Femur (tissue), 1 donor: Measurements from ENCODE around the gene SPATC1L.
"Not testable (repeated sequence)": the region's sequence is repeated elsewhere in the genome, so short reads cannot be mapped to it uniquely, and the experiment has no call there.

Experiments used
- DNase-seq: peaks from one replicate; pipeline ENCODE4 v3.0.0-alpha.2; 2017

Gene SPATC1L

GRCh38 chr21:46183910-46184624 is at the start of gene SPATC1L:
SPATC1L (minus strand) TSS chr21:46184459; CDS start chr21:46182816, 1,643 bp downstream.
- DNase-seq: no peak

GRCh38 chr21:46229923-46230260 is 45.6 kb upstream of the SPATC1L start:
- DNase-seq: no peak

GRCh38 chr21:46229133-46229922 is 45.1 kb upstream of the SPATC1L start:
- no peak for DNase-seq

- DNase-seq: peak; percentile 97
Measured at GRCh38 chr21:46228345-46229051, 44.2 kb upstream of the SPATC1L start, which contains the start of gene LSS. LSS (minus strand) TSS chr21:46228774; CDS start chr21:46228745, 29 bp downstream.

- no peak for DNase-seq
Measured at GRCh38 chr21:46227811-46228344, 43.6 kb upstream of the SPATC1L start.

GRCh38 chr21:46226920-46227599 is 42.8 kb upstream of the SPATC1L start:
- no peak for DNase-seq

GRCh38 chr21:46226146-46226545 is 41.9 kb upstream of the SPATC1L start:
- no peak for DNase-seq

- DNase-seq: not testable (repeated sequence)
Measured at GRCh38 chr21:46223661-46224060, 39.4 kb upstream of the SPATC1L start.

- no peak for DNase-seq
Measured at GRCh38 chr21:46223217-46223616, 39.0 kb upstream of the SPATC1L start.

- DNase-seq: no peak
Measured at GRCh38 chr21:46222436-46223116, 38.3 kb upstream of the SPATC1L start.

- no peak for DNase-seq
Measured at GRCh38 chr21:46221664-46222435, 37.6 kb upstream of the SPATC1L start.

GRCh38 chr21:46220847-46221246 is 36.6 kb upstream of the SPATC1L start:
- DNase-seq: no peak

GRCh38 chr21:46220275-46220810 is 36.1 kb upstream of the SPATC1L start:
- no peak for DNase-seq

GRCh38 chr21:46219591-46220239 is 35.5 kb upstream of the SPATC1L start:
- no peak for DNase-seq

GRCh38 chr21:46218906-46219590 is 34.8 kb upstream of the SPATC1L start:
- DNase-seq: no peak

- DNase-seq: no peak
Measured at GRCh38 chr21:46217511-46218196, 33.4 kb upstream of the SPATC1L start.

- DNase-seq: no peak
Measured at GRCh38 chr21:46216132-46216747, 32.0 kb upstream of the SPATC1L start.

GRCh38 chr21:46215436-46216131 is 31.3 kb upstream of the SPATC1L start:
- DNase-seq: peak; percentile 14
